Activated T-cell treated with anti-CD3 and anti-CD28 coated beads, Interleukin-2, amount 50 U/mL, for 72 hours (primary cell): ENCODE measurements around the gene IL27RA. TPM values are rescaled to one million over a fixed set of nuclear protein-coding genes. Genes with fewer than 3 reads are reported as not detected.

Source experiments
- ATAC-seq, 2 donors: fragments of 150-1000 bp; cut with Tn5 transposase; replicated peaks in 1 of 2; 2 replicates each; pipeline ENCODE4 v1.10.0; 2021; ENCODE audit warnings: moderate library complexity in 2 of 2, mild to moderate bottlenecking in 1 of 2
- DNase-seq, 2 donors: peaks; one replicate each; pipeline ENCODE4 v3.0.0; 2021 to 2022; ENCODE audit warnings: mixed read lengths in 1 of 2
- H3K27ac Mint-ChIP-seq: one replicate; pipeline ENCODE4 v1.8.0; 2022; ENCODE audit warnings: mild to moderate bottlenecking, moderate library complexity, mixed read lengths
- H3K27me3 Mint-ChIP-seq: one replicate; pipeline ENCODE4 v1.8.0; 2022; ENCODE audit warnings: low read depth, mixed read lengths
- H3K36me3 Mint-ChIP-seq, 2 donors: one replicate each; pipeline ENCODE4 v1.8.0; 2022; ENCODE audit warnings: mixed read lengths in 2 of 2, mild to moderate bottlenecking in 1 of 2; ENCODE audit not compliant: insufficient read depth in 2 of 2
- H3K4me1 Mint-ChIP-seq: one replicate; pipeline ENCODE4 v1.8.0; 2022; ENCODE audit warnings: low read depth, mixed read lengths
- H3K4me3 Mint-ChIP-seq, 2 donors: one replicate each; pipeline ENCODE4 v1.8.0; 2022; ENCODE audit warnings: mild to moderate bottlenecking in 2 of 2, mixed read lengths in 2 of 2, moderate library complexity in 2 of 2
- H3K9me3 Mint-ChIP-seq, 2 donors: one replicate each; pipeline ENCODE4 v1.8.0; 2022; ENCODE audit warnings: mixed read lengths in 2 of 2
- total RNA-seq, 2 donors: library from RNA; stranded (reverse); gene quantifications; one replicate each; pipeline ENCODE4 v1.2.3, GENCODE V29; 2022

IL27RA gene
- total RNA-seq, 2 donors from 2014 or later = 67.0 to 75.2 TPM

GRCh38 chr19:14051980-14052379 is 20.4 kb downstream of the IL27RA start:
- Mint-ChIP-seq H3K4me3 (no peak overlapping the region), H3K4me1 (peaks cover 5% of the 10 kb centered on the region), H3K36me3 (peaks cover 13 to 30% of the 10 kb centered on the region in 2 donors), H3K27me3 (no peaks in the 10 kb centered on the region), H3K27ac (no peak overlapping the region), H3K9me3 (no peaks in the 10 kb centered on the region)
- no peak for DNase-seq
- ATAC-seq = no peak

DNA sequence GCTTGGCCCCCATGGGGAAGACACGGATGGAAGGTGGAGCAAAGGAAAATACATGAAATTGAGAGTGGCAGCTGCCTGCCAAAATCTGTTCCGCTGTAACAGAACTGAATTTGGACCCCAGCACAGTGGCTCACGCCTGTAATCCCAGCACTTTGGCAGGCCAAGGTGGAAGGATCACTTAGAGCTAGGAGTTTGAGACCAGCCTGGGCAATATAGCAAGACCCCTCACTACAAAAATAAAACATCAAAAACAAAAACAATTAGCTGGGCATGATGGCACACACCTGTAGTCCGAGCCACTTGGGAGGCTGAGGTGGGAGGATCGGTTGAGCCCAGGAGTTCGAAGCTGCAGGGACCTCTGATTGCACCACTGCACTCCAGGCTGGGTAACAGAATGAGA is 20.9 kb downstream of the IL27RA start:
- peaks cover 13 to 27% of the 10 kb centered on the region in 2 donors for H3K36me3 Mint-ChIP-seq
- H3K9me3 Mint-ChIP-seq = no peaks in the 10 kb centered on the region
- ATAC-seq (no peak), DNase-seq (no peak)
- no peaks in the 10 kb centered on the region for H3K27me3 Mint-ChIP-seq
- no peak overlapping the region for H3K27ac Mint-ChIP-seq
- H3K4me1 Mint-ChIP-seq = peaks cover 5% of the 10 kb centered on the region
- H3K4me3 Mint-ChIP-seq = no peak overlapping the region

DNA sequence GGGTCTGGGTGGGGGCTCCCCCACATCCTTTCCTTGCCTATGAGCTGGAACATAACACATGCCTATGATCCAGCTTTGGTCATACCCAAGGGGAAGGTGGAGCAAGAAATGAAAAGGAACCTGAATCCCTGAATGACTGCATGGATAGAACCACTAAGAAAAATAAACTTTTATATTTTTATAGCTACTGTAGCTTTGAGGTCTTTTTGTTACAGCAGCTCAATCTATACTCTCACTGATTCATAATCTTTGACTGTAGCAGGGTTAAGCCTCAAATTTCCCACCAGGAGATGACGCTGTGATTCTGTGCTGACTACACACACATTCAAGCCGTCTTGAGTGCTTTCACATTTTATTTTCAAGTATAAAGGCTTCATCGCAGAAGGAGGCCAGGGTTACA is 21.5 kb downstream of the IL27RA start:
- Mint-ChIP-seq H3K27me3 (peaks cover 5% of the 10 kb centered on the region), H3K4me3 (no peak overlapping the region), H3K36me3 (peaks cover 13 to 27% of the 10 kb centered on the region in 2 donors), H3K27ac (no peak overlapping the region), H3K9me3 (no peaks in the 10 kb centered on the region), H3K4me1 (peaks cover 11% of the 10 kb centered on the region)
- no peak for DNase-seq
- no peak for ATAC-seq

- H3K27ac Mint-ChIP-seq = no peak overlapping the region
- no peak overlapping the region for H3K4me3 Mint-ChIP-seq
- peaks cover 8 to 23% of the 10 kb centered on the region in 2 donors for H3K36me3 Mint-ChIP-seq
- no peaks in the 10 kb centered on the region for H3K9me3 Mint-ChIP-seq
- peaks cover 9% of the 10 kb centered on the region for H3K27me3 Mint-ChIP-seq
- DNase-seq (no peak), ATAC-seq (no peak)
- H3K4me1 Mint-ChIP-seq = peaks cover 12% of the 10 kb centered on the region
Measured at GRCh38 chr19:14053500-14053899, 21.9 kb downstream of the IL27RA start.

- Mint-ChIP-seq H3K4me3 (no peak overlapping the region), H3K36me3 (peaks cover 7 to 21% of the 10 kb centered on the region in 2 donors), H3K4me1 (peaks cover 16% of the 10 kb centered on the region), H3K9me3 (no peaks in the 10 kb centered on the region), H3K27ac (no peak overlapping the region), H3K27me3 (peaks cover 15% of the 10 kb centered on the region)
- DNase-seq (no peak), ATAC-seq (no peak)
Measured at GRCh38 chr19:14054099-14054498, 22.5 kb downstream of the IL27RA start.

DNA sequence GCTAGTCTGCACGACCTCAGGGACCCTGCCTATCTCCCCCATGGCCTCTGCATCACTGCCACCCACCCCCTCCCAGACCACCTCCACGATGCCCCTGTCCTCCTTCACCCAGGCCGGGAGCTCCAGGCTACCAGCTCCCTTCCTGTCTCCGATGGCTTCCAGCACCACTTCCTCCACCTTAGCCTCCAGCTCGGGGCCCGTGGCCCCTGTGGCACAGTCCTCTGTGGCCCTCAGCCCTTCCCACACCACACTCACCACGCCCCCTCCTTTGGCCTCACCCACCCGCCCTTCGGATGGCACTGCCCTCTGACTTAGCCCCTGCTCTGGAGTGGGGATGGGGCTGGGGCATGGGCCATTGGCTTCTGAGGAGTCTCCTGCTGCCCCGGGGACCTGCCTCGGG is 23.2 kb downstream of the IL27RA start:
- DNase-seq (no peak), ATAC-seq (peak in 1 of 2 donors; percentile 15)
- no peak overlapping the region for H3K4me3 Mint-ChIP-seq
- H3K9me3 Mint-ChIP-seq = no peaks in the 10 kb centered on the region
- peaks cover 18% of the 10 kb centered on the region for H3K4me1 Mint-ChIP-seq
- peaks cover 22% of the 10 kb centered on the region for H3K27me3 Mint-ChIP-seq
- no peak overlapping the region for H3K27ac Mint-ChIP-seq
- peaks cover 7 to 21% of the 10 kb centered on the region in 2 donors for H3K36me3 Mint-ChIP-seq

DNA sequence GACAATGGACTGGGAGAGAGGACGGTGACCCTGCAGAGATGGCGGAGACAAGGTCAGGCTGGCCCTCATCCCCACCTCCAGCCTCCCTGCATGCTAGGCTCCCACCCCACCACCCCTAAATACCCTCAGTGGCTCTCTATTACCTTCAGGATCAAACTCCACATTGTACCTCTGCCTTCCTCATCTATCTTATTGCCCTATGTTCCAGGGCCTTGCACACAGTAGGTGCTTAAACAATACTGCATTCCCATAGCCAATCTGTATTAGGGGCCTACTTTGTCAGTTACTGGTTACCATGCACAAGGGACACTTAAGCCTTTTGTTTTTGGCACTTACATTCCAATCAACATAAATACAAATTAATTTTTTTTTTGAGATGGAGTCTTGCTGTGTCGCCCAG is 23.8 kb downstream of the IL27RA start:
- Mint-ChIP-seq H3K9me3 (no peaks in the 10 kb centered on the region), H3K27ac (no peak overlapping the region), H3K27me3 (peaks cover 27% of the 10 kb centered on the region), H3K4me1 (peaks cover 22% of the 10 kb centered on the region), H3K4me3 (no peak overlapping the region), H3K36me3 (peaks cover 6 to 16% of the 10 kb centered on the region in 2 donors)
- DNase-seq (no peak), ATAC-seq (no peak)

DNA sequence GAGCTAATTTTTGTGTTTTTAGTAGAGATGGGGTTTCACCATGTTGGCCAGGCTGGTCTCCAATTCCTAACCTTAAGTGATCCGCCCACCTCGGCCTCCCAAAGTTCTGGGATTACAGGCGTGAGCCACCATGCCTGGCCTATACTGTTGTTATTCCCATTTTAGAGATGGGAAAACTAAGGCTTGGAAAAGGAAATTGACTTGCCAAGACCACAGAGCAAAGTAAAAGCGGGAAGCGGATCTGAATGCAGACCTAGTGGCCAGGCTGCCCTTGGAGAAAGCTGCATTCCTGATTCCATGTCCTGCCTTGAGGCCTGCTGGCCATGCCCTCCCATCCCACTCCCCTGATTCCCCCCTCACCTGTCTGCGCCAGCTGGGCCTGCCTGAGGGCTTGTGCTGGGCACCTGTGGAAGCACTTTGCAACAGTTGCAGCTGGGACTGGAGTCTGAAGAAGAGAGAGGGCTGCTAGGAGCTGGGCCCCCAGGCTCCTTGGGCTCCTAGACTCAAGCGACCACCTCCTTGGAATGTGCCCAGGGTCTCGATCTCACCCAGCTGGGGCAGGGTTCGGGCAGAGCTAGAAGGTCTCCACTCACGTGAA is 24.6 kb downstream of the IL27RA start:
- no peak for DNase-seq

GRCh38 chr19:14056741-14057356 is 25.3 kb downstream of the IL27RA start:
- peaks cover 34% of the 10 kb centered on the region for H3K27me3 Mint-ChIP-seq
- H3K9me3 Mint-ChIP-seq = no peaks in the 10 kb centered on the region
- H3K27ac Mint-ChIP-seq = no peak overlapping the region
- DNase-seq (no peak), ATAC-seq (no peak)
- peaks cover 22% of the 10 kb centered on the region for H3K4me1 Mint-ChIP-seq
- H3K36me3 Mint-ChIP-seq = peaks cover 6 to 9% of the 10 kb centered on the region in 2 donors
- peak overlapping the region; percentile 45 to 59 for H3K4me3 Mint-ChIP-seq

More for the DNA sequence above, 24.6 kb downstream of the IL27RA start:
- Mint-ChIP-seq H3K27me3 (peaks cover 34% of the 10 kb centered on the region), H3K9me3 (no peaks in the 10 kb centered on the region), H3K4me1 (peaks cover 22% of the 10 kb centered on the region), H3K36me3 (peaks cover 6 to 13% of the 10 kb centered on the region in 2 donors), H3K4me3 (no peak overlapping the region), H3K27ac (no peak overlapping the region)
- no peak for ATAC-seq

DNA sequence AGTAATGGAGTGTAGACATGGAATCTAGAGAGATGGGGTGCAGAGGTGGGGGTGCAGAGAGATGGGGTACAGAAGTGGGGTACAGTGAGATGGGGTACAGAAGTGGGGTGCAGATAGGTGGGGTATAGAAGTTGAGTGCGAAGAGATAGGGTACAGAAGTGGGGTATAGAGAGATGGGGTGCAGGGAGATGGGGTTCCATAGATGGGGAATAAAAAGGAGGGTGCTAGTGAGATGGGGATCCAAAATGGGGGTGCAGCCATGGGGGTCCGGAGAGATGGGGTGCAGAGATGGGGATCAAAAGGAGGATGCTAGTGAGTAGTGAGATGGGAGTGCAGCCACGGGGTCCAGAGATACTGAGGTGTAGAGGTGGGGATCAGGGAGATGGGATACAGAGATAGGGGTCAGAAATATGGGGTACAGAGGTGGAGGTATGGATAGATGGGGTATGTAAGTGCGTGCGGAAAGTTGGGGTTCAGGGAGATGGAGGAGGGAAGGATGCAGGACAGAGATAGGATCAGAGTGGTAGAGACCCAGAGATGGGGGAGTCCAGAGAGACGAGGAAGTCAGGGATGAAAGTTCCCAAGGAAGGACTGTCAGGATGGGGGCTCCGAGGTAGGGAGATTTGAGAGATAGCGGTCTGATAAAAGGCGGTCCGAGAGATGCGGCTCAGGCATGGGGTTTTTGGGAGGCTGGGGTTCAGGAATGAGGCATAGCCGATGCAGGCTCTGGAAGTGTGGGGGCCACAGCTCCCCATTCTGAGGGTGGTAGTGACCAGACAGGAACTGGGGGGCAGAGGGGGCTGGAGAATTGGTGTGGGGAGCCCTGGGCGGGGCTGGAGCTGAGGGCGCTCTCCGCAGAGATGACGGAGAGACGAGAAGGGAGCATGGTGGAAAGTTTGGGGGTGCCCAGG is 26.9 kb downstream of the IL27RA start:
- Mint-ChIP-seq H3K27me3 (peaks cover 34% of the 10 kb centered on the region), H3K36me3 (no peaks in the 10 kb centered on the region), H3K4me3 (peak overlapping the region; percentile 85 to 86), H3K27ac (no peak overlapping the region), H3K9me3 (no peaks in the 10 kb centered on the region), H3K4me1 (peaks cover 22% of the 10 kb centered on the region)
- ATAC-seq = no peak
- no peak for DNase-seq

- Mint-ChIP-seq H3K36me3 (no peaks in the 10 kb centered on the region), H3K9me3 (no peaks in the 10 kb centered on the region), H3K27ac (no peak overlapping the region), H3K4me1 (peaks cover 22% of the 10 kb centered on the region), H3K4me3 (peak overlapping the region; percentile 85 to 86), H3K27me3 (peaks cover 34% of the 10 kb centered on the region)
- ATAC-seq = peak; percentile 45 to 59
- peak; percentile 63 to 65 for DNase-seq
Measured at GRCh38 chr19:14059093-14059480, 27.5 kb downstream of the IL27RA start.

DNA sequence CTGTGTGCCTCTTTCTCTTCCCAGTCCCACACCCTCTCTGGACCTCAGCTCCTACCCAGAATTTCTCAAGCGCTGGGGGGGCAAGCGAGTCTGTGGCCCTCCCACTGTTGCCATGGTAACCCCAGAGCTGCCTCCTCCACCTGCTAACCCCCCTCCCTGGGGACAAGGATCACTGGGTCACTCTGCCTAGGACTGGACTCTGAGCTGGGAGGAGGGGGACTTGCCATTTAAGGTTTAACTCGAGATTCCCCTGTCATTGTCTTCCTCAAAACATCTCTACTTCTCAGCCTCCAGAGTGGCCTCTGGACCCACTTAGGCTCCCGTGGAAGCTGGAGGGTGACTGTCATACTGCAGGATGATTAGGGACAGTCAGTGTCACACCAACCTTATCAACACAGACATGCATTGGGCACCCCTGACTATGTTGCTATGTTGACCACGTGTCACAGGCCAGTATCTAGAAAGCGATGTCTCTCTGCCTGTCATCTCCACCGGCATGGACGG is 28.1 kb downstream of the IL27RA start:
- Mint-ChIP-seq H3K9me3 (no peaks in the 10 kb centered on the region), H3K27me3 (peaks cover 34% of the 10 kb centered on the region), H3K4me1 (peaks cover 22% of the 10 kb centered on the region), H3K27ac (no peak overlapping the region), H3K4me3 (peak overlapping the region in 1 of 2 donors; percentile 26), H3K36me3 (no peaks in the 10 kb centered on the region)
- no peak for ATAC-seq
- no peak for DNase-seq
